ENCODE data around the gene MEIS2.

Gene MEIS2

GRCh38 chr15:36882487-36883131 lies 217.7 kb downstream of the MEIS2 start:
- ATAC-seq (ENCODE audit: insufficient read depth, low read depth) (no peak), DNase-seq (no peak)
- no peaks in the 10 kb centered on the region for H3K36me3 ChIP-seq (ENCODE audit: insufficient read depth, low read length)
- H3K27me3 ChIP-seq (ENCODE audit: insufficient read depth, low read length, poor library complexity), result peaks cover 4% of the 10 kb centered on the region
- no peak overlapping the region for H3K4me2 ChIP-seq (ENCODE audit: insufficient read depth, low read length)
- no peak overlapping the region for H2AFZ ChIP-seq (ENCODE audit: low read depth, low read length)
- H4K20me1 ChIP-seq (ENCODE audit: insufficient read depth, low read length), result no peaks in the 10 kb centered on the region
- no peak overlapping the region for H3K9ac ChIP-seq (ENCODE audit: low read depth, low read length)
- no peaks in the 10 kb centered on the region for H3K9me3 ChIP-seq (ENCODE audit: insufficient read depth, low read length, severe bottlenecking)
- no peaks in the 10 kb centered on the region for H3K4me1 ChIP-seq (ENCODE audit: insufficient read depth, low read length)
- no peaks in the 10 kb centered on the region for H3K79me2 ChIP-seq (ENCODE audit: insufficient read depth, low read length)
- TF ChIP-seq CTCF (IDR thresholded peaks at IDR 0.05; ENCODE audit: borderline replicate concordance, extremely low read depth, low read length, poor library complexity, severe bottlenecking), result no peak
- TF ChIP-seq EZH2 (IDR thresholded peaks at IDR 0.05; ENCODE audit: borderline replicate concordance, low read depth, low read length, severe bottlenecking), result no peak
- H3K27ac ChIP-seq (ENCODE audit: low read length), result no peak overlapping the region
- H3K4me3 ChIP-seq (ENCODE audit: low read depth in 1 of 2, low read length in 2 of 2), result no peak overlapping the region

- no peaks in the 10 kb centered on the region for H3K36me3 ChIP-seq (ENCODE audit: insufficient read depth, low read length)
- H3K4me2 ChIP-seq (ENCODE audit: insufficient read depth, low read length), result no peak overlapping the region
- H4K20me1 ChIP-seq (ENCODE audit: insufficient read depth, low read length), result no peaks in the 10 kb centered on the region
- no peak for ATAC-seq (ENCODE audit: insufficient read depth, low read depth)
- H3K9ac ChIP-seq (ENCODE audit: low read depth, low read length), result no peak overlapping the region
- no peaks in the 10 kb centered on the region for H3K79me2 ChIP-seq (ENCODE audit: insufficient read depth, low read length)
- DNase-seq, result no peak
- no peaks in the 10 kb centered on the region for H3K4me1 ChIP-seq (ENCODE audit: insufficient read depth, low read length)
- H2AFZ ChIP-seq (ENCODE audit: low read depth, low read length), result no peak overlapping the region
- H3K9me3 ChIP-seq (ENCODE audit: insufficient read depth, low read length, severe bottlenecking), result no peaks in the 10 kb centered on the region
- TF ChIP-seq CTCF (IDR thresholded peaks at IDR 0.05; ENCODE audit: borderline replicate concordance, extremely low read depth, low read length, poor library complexity, severe bottlenecking), result no peak
- no peak overlapping the region for H3K4me3 ChIP-seq (ENCODE audit: low read depth in 1 of 2, low read length in 2 of 2)
- no peak overlapping the region for H3K27ac ChIP-seq (ENCODE audit: low read length)
- peaks cover 4% of the 10 kb centered on the region for H3K27me3 ChIP-seq (ENCODE audit: insufficient read depth, low read length, poor library complexity)
These were observed 218.3 kb downstream of the MEIS2 start for GRCh38 chr15:36882056-36882455.

- Histone ChIP-seq H3K4me3 (ENCODE audit: low read depth in 1 of 2, low read length in 2 of 2) (no peak overlapping the region), H3K4me1 (ENCODE audit: insufficient read depth, low read length) (no peaks in the 10 kb centered on the region), H3K36me3 (ENCODE audit: insufficient read depth, low read length) (no peaks in the 10 kb centered on the region), H3K27me3 (ENCODE audit: insufficient read depth, low read length, poor library complexity) (peaks cover 4% of the 10 kb centered on the region), H3K4me2 (ENCODE audit: insufficient read depth, low read length) (no peak overlapping the region), H2AFZ (ENCODE audit: low read depth, low read length) (no peak overlapping the region), H4K20me1 (ENCODE audit: insufficient read depth, low read length) (no peaks in the 10 kb centered on the region), H3K9ac (ENCODE audit: low read depth, low read length) (no peak overlapping the region), H3K79me2 (ENCODE audit: insufficient read depth, low read length) (no peaks in the 10 kb centered on the region), H3K9me3 (ENCODE audit: insufficient read depth, low read length, severe bottlenecking) (no peaks in the 10 kb centered on the region), H3K27ac (ENCODE audit: low read length) (no peak overlapping the region)
- ATAC-seq (ENCODE audit: insufficient read depth, low read depth), result no peak
- TF ChIP-seq CTCF (IDR thresholded peaks at IDR 0.05; ENCODE audit: borderline replicate concordance, extremely low read depth, low read length, poor library complexity, severe bottlenecking) (no peak), EZH2 (IDR thresholded peaks at IDR 0.05; ENCODE audit: borderline replicate concordance, low read depth, low read length, severe bottlenecking) (no peak)
- DNase-seq, result no peak
These were observed 218.8 kb downstream of the MEIS2 start for GRCh38 chr15:36881516-36881915.

Measured in DND-41 (cell line).